CD4-positive, alpha-beta T cell treated with Interleukin-15 for 1 hour (primary cell): ENCODE data around the gene DOK5.

Experiments used
- DNase-seq: peaks from one replicate; pipeline ENCODE4 v3.0.0-alpha.2; 2020

Gene DOK5

GRCh38 chr20:54515793-54516628 is 40.6 kb downstream of the DOK5 start:
- no peak for DNase-seq

GRCh38 chr20:54517241-54517975 is 42.0 kb downstream of the DOK5 start:
- no peak for DNase-seq

- no peak for DNase-seq
Observed at GRCh38 chr20:54524849-54525248, 49.5 kb downstream of the DOK5 start.

- DNase-seq: no peak
Observed at GRCh38 chr20:54525916-54526590, 50.7 kb downstream of the DOK5 start.

GRCh38 chr20:54526801-54527200 is 51.4 kb downstream of the DOK5 start:
- DNase-seq: no peak

- no peak for DNase-seq
Observed at GRCh38 chr20:54532573-54532972, 57.2 kb downstream of the DOK5 start.

- DNase-seq: no peak
Observed at GRCh38 chr20:54534101-54534500, 58.7 kb downstream of the DOK5 start.

GRCh38 chr20:54535033-54535432 is 59.6 kb downstream of the DOK5 start:
- no peak for DNase-seq

- DNase-seq: no peak
Observed at GRCh38 chr20:54535746-54536145, 60.4 kb downstream of the DOK5 start.

- DNase-seq: no peak
Observed at GRCh38 chr20:54539521-54540046, 64.2 kb downstream of the DOK5 start.

- no peak for DNase-seq
Observed at GRCh38 chr20:54543369-54543768, 68.0 kb downstream of the DOK5 start.

- DNase-seq: no peak
Observed at GRCh38 chr20:54545676-54546358, 70.4 kb downstream of the DOK5 start.

- DNase-seq: no peak
Observed at GRCh38 chr20:54548849-54549248, 73.5 kb downstream of the DOK5 start.

- no peak for DNase-seq
Observed at GRCh38 chr20:54549658-54550326, 74.4 kb downstream of the DOK5 start.

- DNase-seq: no peak
Observed at GRCh38 chr20:54550776-54551396, 75.5 kb downstream of the DOK5 start.

- DNase-seq: no peak
Observed at GRCh38 chr20:54554006-54554405, 78.6 kb downstream of the DOK5 start.

GRCh38 chr20:54555150-54555549 is 79.8 kb downstream of the DOK5 start:
- no peak for DNase-seq

- no peak for DNase-seq
Observed at GRCh38 chr20:54556406-54556805, 81.0 kb downstream of the DOK5 start.

- no peak for DNase-seq
Observed at GRCh38 chr20:54557806-54558590, 82.6 kb downstream of the DOK5 start.

GRCh38 chr20:54559890-54560289 is 84.5 kb downstream of the DOK5 start:
- no peak for DNase-seq

- no peak for DNase-seq
Observed at GRCh38 chr20:54560357-54560756, 85.0 kb downstream of the DOK5 start.
